ENCODE measurements around the gene RAB43. TPM values are rescaled to one million over a fixed set of nuclear protein-coding genes. Genes with fewer than 3 reads are reported as not detected.
"Not testable (repeated sequence)": the region's sequence is repeated elsewhere in the genome, so short reads cannot be mapped to it uniquely, and the experiment has no call there.

RAB43 gene
- total and polyA plus RNA-seq, 12 donors: 0.96 to 8.2 (median 4.0) TPM

DNA sequence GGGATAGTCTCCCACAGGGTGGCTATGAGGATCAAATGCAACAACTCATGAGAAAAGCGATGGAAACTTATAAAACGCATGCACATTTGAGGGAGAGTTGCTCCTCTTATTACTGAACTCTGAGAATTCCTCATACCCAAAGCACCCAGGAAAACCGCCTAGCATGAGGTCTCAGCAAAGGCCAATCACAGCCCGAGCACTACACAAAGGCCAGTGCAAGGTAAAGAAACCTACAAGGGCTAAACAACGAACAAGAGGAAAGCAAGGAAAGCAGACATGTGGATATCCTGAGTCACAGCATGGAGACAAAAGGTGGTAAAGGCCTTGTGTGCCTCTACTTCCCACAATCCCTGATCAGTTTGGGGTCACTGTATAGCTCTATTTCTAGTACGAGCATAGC is 7.1 kb downstream of the RAB43 start:
- intact Hi-C loops (cut with DNase I): loop anchor here in 1 of 10 donors (10.0 kb wide), 1 partner anchor 60 kb away; no protein-coding TSS in a partner anchor
- no peak overlapping the region for H3K27ac ChIP-seq
- H3K27me3 ChIP-seq: no peaks in the 10 kb centered on the region
- H3K36me3 ChIP-seq: peaks cover 0 to 92% (median 3%) of the 10 kb centered on the region in 9 donors
- TF ChIP-seq, protein P1, sequence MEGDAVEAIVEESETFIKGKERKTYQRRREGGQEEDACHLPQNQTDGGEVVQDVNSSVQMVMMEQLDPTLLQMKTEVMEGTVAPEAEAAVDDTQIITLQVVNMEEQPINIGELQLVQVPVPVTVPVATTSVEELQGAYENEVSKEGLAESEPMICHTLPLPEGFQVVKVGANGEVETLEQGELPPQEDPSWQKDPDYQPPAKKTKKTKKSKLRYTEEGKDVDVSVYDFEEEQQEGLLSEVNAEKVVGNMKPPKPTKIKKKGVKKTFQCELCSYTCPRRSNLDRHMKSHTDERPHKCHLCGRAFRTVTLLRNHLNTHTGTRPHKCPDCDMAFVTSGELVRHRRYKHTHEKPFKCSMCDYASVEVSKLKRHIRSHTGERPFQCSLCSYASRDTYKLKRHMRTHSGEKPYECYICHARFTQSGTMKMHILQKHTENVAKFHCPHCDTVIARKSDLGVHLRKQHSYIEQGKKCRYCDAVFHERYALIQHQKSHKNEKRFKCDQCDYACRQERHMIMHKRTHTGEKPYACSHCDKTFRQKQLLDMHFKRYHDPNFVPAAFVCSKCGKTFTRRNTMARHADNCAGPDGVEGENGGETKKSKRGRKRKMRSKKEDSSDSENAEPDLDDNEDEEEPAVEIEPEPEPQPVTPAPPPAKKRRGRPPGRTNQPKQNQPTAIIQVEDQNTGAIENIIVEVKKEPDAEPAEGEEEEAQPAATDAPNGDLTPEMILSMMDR (IDR thresholded peaks at IDR 0.05): no peak
- H3K9me3 ChIP-seq: no peaks in the 10 kb centered on the region
- H3K4me3 ChIP-seq: no peak overlapping the region
- peaks cover 5 to 39% (median 27%) of the 10 kb centered on the region in 9 donors for H3K4me1 ChIP-seq
- no peak for DNase-seq
- ATAC-seq: no peak
- 95 to 96% methylated on average over 6 of the region's 6 CpGs for WGBS, 2 donors

DNA sequence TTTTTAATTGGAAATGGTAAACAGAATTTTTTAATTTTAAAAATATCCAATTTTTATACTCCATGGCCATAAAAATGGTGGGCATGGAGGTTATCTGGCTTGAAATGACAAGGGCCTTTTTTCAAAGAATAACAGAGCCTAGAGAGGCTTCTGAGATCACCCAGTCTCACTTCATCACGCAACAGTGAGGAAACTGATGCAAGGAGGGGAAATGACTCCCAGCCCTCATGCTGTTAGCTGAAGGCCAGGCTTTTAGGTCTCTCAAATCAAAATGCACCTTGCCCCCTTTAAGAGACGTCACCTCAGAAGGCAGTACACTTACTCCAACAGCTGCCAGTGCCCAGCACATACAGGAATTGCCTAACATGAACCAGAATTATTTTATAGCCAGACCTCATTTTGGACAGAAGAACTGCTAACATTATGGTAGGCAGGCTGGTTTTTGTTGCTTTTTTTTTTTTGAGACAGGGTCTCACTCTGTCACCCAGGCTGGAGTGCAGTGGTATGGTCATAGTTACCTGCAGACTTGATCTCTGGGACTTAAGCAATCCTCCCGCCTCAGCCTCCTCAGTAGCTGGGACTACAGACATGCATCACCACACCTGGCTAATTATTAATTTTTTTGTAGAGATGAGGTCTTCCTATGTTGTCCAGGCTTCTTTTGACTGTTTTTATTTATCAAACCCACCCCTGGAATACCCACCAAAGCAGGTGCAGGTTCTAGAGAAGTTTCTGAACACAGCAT is 9.1 kb downstream of the RAB43 start:
- intact Hi-C loops (cut with DNase I): loop anchor here in 1 of 10 donors (10.0 kb wide), 1 partner anchor 58 kb away; no protein-coding TSS in a partner anchor
- ATAC-seq (no peak), DNase-seq (no peak)
- peaks cover 4 to 20% (median 15%) of the 10 kb centered on the region in 9 donors for H3K4me1 ChIP-seq
- peaks cover 0 to 93% (median 2%) of the 10 kb centered on the region in 9 donors for H3K36me3 ChIP-seq
- TF ChIP-seq, protein P1 (IDR thresholded peaks at IDR 0.05): no peak
- no peaks in the 10 kb centered on the region for H3K9me3 ChIP-seq
- no peak overlapping the region for H3K27ac ChIP-seq
- whole genome bisulfite sequencing, 2 donors: 88 to 97% methylated on average over 3 of the region's 3 CpGs
- H3K4me3 ChIP-seq: no peak overlapping the region
- no peaks in the 10 kb centered on the region for H3K27me3 ChIP-seq

DNA sequence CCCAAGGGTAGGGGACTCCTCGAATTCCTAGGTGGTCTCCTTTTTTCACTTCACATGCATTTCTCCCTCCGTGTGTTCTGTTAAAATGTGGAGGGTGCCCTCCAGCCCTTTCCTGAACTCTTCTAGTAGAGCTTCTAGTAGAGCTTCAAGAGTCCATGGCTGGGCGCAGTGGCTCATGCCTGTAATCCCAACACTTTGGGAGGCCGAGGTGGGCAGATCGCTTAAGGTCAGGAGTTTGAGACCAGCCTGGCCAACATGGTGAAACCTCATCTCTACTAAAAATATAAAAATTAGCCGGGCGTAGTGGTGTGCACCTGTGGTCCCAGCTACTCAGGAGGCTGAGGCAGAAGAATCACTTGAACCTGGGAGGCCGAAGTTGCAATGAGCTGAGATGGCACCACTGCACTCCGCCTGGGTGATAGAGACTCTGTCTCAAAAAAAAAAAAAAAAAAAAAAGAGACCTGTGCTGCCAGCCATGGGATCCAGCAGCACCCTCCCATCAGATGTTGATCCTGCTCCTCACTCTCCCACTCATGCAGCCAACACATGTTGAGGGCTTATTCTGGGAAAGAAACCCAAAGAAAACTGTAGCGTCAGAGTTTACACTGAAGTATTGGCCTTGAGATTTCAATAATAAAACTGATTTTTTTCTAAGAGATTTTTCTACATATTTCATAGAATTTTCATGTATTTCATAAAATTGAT is 10.4 kb downstream of the RAB43 start:
- H3K27me3 ChIP-seq, H3K9me3 ChIP-seq, H3K4me3 ChIP-seq, H3K27ac ChIP-seq, DNase-seq, ATAC-seq: not testable (repeated sequence)
- 94 to 95% methylated on average over 10 of the region's 10 CpGs for WGBS, 2 donors
- Histone ChIP-seq H3K36me3 (peaks cover 0 to 99% (median 2%) of the 10 kb centered on the region in 9 donors), H3K4me1 (peaks cover under 1 to 16% (median 9%) of the 10 kb centered on the region in 9 donors)
- intact Hi-C loops (cut with DNase I): loop anchor here in 1 of 10 donors (10.0 kb wide), 1 partner anchor 56 kb away; no protein-coding TSS in a partner anchor

DNA sequence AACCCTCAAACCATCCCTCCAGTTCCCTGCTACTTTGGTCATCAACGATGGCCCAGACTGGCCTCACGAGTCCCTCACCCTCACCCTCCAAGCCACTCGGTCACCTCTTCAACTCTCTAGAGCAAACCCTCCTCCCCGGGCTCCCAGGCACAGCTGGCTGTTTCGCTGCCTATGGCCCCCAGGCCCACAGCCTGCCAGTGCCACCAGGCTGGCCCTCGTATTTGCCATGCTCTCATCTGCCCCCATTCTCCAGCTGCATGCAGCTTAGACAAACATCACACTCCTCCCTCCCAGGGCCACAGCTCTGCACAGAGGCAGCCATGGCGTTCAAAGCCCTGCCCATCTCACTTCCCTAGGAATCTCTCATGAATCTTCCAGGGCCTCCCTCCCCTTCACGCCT is 13.8 kb downstream of the RAB43 start:
- intact Hi-C loops (cut with DNase I): no loop called here
- TF ChIP-seq, protein P1 (IDR thresholded peaks at IDR 0.05): no peak
- no peak overlapping the region for H3K4me3 ChIP-seq
- DNase-seq (no peak), ATAC-seq (peak in 1 of 8 donors; percentile 17)
- peaks cover 0 to 18% (median 10%) of the 10 kb centered on the region in 9 donors for H3K4me1 ChIP-seq
- no peaks in the 10 kb centered on the region for H3K27me3 ChIP-seq
- no peaks in the 10 kb centered on the region for H3K9me3 ChIP-seq
- H3K36me3 ChIP-seq: peaks cover 0 to 72% (median 2%) of the 10 kb centered on the region in 9 donors
- no peak overlapping the region for H3K27ac ChIP-seq
- WGBS, 2 donors: 91 to 93% methylated on average over 8 of the region's 8 CpGs
